ENCODE data around the gene PNPLA5.

- no peak for TF ChIP-seq FOXM1 (IDR thresholded peaks at IDR 0.05; ENCODE audit: borderline replicate concordance)
- TF ChIP-seq FOXK2 (IDR thresholded peaks at IDR 0.05): no peak
- TF ChIP-seq ELF4 (IDR thresholded peaks at IDR 0.05): no peak
- TF ChIP-seq, protein P1, sequence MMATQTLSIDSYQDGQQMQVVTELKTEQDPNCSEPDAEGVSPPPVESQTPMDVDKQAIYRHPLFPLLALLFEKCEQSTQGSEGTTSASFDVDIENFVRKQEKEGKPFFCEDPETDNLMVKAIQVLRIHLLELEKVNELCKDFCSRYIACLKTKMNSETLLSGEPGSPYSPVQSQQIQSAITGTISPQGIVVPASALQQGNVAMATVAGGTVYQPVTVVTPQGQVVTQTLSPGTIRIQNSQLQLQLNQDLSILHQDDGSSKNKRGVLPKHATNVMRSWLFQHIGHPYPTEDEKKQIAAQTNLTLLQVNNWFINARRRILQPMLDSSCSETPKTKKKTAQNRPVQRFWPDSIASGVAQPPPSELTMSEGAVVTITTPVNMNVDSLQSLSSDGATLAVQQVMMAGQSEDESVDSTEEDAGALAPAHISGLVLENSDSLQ (IDR thresholded peaks at IDR 0.05): no peak
- no peak for TF ChIP-seq SUZ12 (IDR thresholded peaks at IDR 0.05)
Observed at GRCh38 chr22:43851979-43852307, 39.9 kb downstream of the PNPLA5 start.
